GM12865 (cell line): ENCODE measurements around the gene BSN.
"Not testable (repeated sequence)": the region's sequence is repeated elsewhere in the genome, so short reads cannot be mapped to it uniquely, and the experiment has no call there.

Source experiments
- DNase-seq: peaks from one replicate; pipeline ENCODE4 v3.0.0; 2010; ENCODE audit warnings: low read depth
- H3K4me3 ChIP-seq: 2 replicates; pipeline ENCODE4 v1.5.1; 2011; ENCODE audit warnings: mild to moderate bottlenecking, low read depth, low read length, control low read depth
- TF ChIP-seq, protein P1 (sequence below): IDR thresholded peaks from 2 replicates; pipeline ENCODE4 v1.5.1; 2011; ENCODE audit warnings: low read length, control low read depth, low read depth, inconsistent platforms; ENCODE audit not compliant: insufficient read depth; ENCODE audit errors: missing control alignments

Gene BSN

GRCh38 chr3:49695350-49696015 is 141.2 kb downstream of the BSN start:
- H3K4me3 ChIP-seq, DNase-seq: not testable (repeated sequence)

GRCh38 chr3:49699281-49699979 is 145.2 kb downstream of the BSN start:
- TF ChIP-seq, protein P1, sequence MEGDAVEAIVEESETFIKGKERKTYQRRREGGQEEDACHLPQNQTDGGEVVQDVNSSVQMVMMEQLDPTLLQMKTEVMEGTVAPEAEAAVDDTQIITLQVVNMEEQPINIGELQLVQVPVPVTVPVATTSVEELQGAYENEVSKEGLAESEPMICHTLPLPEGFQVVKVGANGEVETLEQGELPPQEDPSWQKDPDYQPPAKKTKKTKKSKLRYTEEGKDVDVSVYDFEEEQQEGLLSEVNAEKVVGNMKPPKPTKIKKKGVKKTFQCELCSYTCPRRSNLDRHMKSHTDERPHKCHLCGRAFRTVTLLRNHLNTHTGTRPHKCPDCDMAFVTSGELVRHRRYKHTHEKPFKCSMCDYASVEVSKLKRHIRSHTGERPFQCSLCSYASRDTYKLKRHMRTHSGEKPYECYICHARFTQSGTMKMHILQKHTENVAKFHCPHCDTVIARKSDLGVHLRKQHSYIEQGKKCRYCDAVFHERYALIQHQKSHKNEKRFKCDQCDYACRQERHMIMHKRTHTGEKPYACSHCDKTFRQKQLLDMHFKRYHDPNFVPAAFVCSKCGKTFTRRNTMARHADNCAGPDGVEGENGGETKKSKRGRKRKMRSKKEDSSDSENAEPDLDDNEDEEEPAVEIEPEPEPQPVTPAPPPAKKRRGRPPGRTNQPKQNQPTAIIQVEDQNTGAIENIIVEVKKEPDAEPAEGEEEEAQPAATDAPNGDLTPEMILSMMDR, result no peak
- no peak overlapping the region for H3K4me3 ChIP-seq
- DNase-seq, result no peak

DNA sequence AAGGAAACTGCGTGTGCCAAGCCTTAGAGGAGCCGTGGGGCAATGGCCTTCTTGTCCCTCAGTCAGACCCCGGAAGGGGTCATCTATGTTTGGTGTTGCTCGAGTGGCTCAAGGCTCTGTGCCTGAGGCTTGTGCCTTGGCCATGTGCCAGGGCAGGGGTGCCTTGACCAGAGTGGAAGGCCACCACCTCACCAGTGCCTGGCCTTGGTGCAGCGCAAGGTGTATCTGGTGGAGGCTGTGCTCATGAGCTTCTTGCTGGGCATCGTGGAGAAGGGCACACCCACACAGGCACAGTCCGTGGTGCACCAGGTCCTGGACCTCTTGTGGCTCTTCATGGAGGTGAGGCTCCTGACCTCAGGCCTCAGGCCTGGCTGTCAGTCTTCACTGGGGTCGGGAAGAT is 145.7 kb downstream of the BSN start:
- no peak overlapping the region for H3K4me3 ChIP-seq
- no peak for DNase-seq
- TF ChIP-seq, protein P1, result no peak

DNA sequence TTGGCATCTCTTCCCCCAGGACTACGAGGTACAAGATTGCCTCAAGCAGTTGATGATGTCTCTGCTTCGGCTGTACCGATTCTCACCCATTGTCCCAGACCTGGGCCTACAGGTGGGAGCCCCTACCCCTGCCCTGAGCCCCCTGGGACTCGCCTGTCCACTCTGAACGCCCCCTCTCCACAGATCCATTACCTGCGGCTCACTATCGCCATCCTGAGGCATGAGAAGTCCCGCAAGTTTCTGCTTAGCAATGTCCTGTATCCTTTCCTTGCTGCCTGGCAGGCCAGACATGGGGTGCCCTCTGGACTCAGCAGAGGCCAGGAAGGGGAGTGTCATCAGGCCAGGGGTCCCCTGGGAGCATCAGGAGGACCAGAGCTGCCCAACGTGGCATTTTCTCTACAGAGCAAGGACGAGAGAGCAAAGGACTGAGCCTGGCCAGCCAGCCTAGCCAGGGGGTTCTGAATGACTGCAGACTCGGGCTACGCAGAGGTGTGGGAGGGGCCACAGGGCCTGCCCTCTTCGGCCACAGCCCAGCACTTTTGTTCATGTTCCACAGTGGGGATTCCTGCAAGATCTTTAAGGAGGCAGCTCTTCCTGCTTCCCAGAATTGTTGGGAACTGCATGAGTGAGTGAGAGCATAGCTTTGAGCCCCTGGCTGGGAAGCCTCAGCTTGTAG is 146.3 kb downstream of the BSN start:
- no peak overlapping the region for H3K4me3 ChIP-seq
- no peak for DNase-seq
- TF ChIP-seq, protein P1, result no peak

DNA sequence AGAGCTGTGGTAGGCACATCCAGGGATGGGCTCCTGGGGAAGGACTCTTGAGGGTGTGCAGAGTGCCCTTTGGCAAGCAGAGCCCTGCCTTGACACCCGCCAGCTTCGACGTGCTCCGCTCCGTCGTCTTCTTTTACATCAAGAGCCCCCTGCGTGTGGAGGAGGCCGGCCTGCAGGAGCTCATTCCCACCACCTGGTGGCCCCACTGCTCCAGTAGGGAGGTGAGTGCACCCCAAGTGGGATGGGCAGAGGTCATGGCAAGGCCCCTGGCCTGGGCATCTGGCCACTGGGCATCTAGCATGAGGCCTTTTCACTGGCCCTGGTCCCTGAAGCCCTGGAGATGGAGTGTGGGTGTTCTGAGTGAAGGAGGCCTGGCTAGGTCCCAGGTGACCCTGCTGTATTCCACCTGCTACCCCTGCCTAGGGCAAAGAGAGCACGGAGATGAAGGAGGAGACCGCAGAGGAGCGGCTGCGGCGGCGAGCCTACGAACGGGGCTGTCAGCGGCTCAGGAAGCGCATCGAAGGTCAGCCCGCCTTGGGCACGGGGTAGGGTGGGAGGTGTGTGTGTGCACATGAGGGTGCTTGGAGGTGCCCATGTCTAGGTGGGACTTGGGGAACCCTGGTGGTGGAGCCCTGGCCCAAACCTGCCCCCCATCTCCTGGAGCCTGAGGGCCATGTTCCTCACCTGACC is 147.3 kb downstream of the BSN start:
- TF ChIP-seq, protein P1, result peak; percentile 31
- DNase-seq, result no peak
- no peak overlapping the region for H3K4me3 ChIP-seq

DNA sequence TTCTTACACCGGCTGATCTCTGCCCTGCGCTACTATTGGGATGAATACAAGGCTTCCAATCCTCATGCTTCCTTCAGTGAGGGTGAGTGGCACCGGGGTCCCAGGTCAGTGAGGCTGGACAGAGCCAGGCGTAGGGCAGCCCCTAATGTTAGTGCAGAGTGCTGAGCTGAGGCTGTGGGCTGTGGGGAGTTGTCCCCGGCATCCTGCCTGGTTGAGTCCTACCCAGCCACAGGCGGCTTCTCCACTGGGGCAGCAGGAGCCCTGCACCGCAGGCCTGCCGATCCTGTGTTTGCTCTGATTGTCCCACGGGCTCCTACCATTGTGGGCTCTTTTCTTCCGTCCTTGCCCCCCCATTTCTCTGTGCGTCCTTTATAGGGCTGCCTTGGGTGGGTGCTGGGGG is 148.4 kb downstream of the BSN start:
- TF ChIP-seq, protein P1, result no peak
- H3K4me3 ChIP-seq, result no peak overlapping the region
- no peak for DNase-seq

GRCh38 chr3:49703443-49703927 is 149.2 kb downstream of the BSN start:
- peak; percentile 74 for DNase-seq
- H3K4me3 ChIP-seq, result no peak overlapping the region
- TF ChIP-seq, protein P1, result peak; percentile 87
